Spleen (tissue), 11 donors: Measurements from ENCODE around the gene CACNA2D3. TPM values are rescaled to one million over a fixed set of nuclear protein-coding genes. Genes with fewer than 3 reads are reported as not detected.

Source experiments
- DNase-seq: peaks from one replicate; pipeline ENCODE4 v3.0.0-alpha.2; 2020
- H3K27ac ChIP-seq, 8 donors: fragments of 200-600 bp; sonication (generic) in 7 of 8; 1 replicate in 4 of 8; 2 replicates in 4 of 8; pipeline versions ENCODE4 v1.5.0 to v1.8.0; 2016 to 2021; ENCODE audit warnings: inconsistent platforms in 4 of 8, mild to moderate bottlenecking in 4 of 8, moderate library complexity in 1 of 8
- H3K27me3 ChIP-seq, 7 donors: fragments of 200-600 bp; sonication (generic) in 6 of 7; replicated peaks in 1 of 7; 1 replicate in 4 of 7; 2 replicates in 3 of 7; pipeline versions ENCODE4 v1.5.0 to v1.8.0; 2016 to 2021; ENCODE audit warnings: inconsistent platforms in 3 of 7, mild to moderate bottlenecking in 1 of 7
- H3K36me3 ChIP-seq, 6 donors: fragments of 200-600 bp; sonication (generic) in 5 of 6; 1 replicate in 4 of 6; 2 replicates in 2 of 6; pipeline versions ENCODE4 v1.5.0 to v1.8.0; 2016 to 2021; ENCODE audit warnings: inconsistent platforms in 2 of 6
- H3K4me1 ChIP-seq, 6 donors: fragments of 200-600 bp; sonication (generic) in 5 of 6; 1 replicate in 3 of 6; 2 replicates in 3 of 6; pipeline versions ENCODE4 v1.5.0 to v1.8.0; 2016 to 2021; ENCODE audit warnings: inconsistent platforms in 3 of 6
- H3K4me3 ChIP-seq, 8 donors: fragments of 200-600 bp; sonication (generic) in 7 of 8; 1 replicate in 4 of 8; 2 replicates in 4 of 8; pipeline versions ENCODE4 v1.5.0 to v1.8.0; 2016 to 2021; ENCODE audit warnings: inconsistent platforms in 4 of 8, mild to moderate bottlenecking in 4 of 8, moderate library complexity in 2 of 8
- H3K9me3 ChIP-seq, 8 donors: fragments of 200-600 bp; sonication (generic) in 7 of 8; 1 replicate in 4 of 8; 2 replicates in 4 of 8; pipeline versions ENCODE4 v1.5.0 to v1.8.0; 2016 to 2021; ENCODE audit warnings: inconsistent platforms in 4 of 8
- POLR2A ChIP-seq, 3 donors: fragments of 450-650 bp; IDR thresholded peaks; one replicate each; pipeline ENCODE4 v1.5.1; 2017; ENCODE audit warnings: antibody characterized with exemption in 3 of 3, mild to moderate bottlenecking in 1 of 3
- POLR2AphosphoS5 ChIP-seq, 3 donors: sonication (generic); formaldehyde crosslinking; IDR thresholded peaks; one replicate each; pipeline ENCODE4 v1.5.1; 2017; ENCODE audit warnings: antibody characterized with exemption in 3 of 3
- WGBS, 5 donors: extraction: QIAGEN DNeasy Blood & Tissue Kit in 3 of 5; methylation state at CpG; one replicate each; pipeline versions ENCODE4 v1.1.5 to v1.1.7; 2013 to 2018; 5-methylcytosine and 5-hydroxymethylcytosine counted together
- intact Hi-C: fragments of 100-400 bp; cut with DNase I; formaldehyde crosslinking; loops from one replicate; pipeline ENCODE4 v1.15.0; 2023; ENCODE audit warnings: low total_unique reads
- polyA plus RNA-seq, 3 donors: library from polyadenylated mRNA; stranded (reverse); fragments of 200-250 nt; gene quantifications; one replicate each; pipeline ENCODE4 v1.2.1, GENCODE V29; 2013
- total RNA-seq, 7 donors: library from RNA; depleted of rRNA in 3 of 7; stranded (reverse); fragments of >200 nt in 3 of 7; fragmentation: NEBNext Ultra II Directional in 4 of 7; extraction: Animal tissue kit (Norgen Biotek cat#: 25700) in 4 of 7; gene quantifications; one replicate each; pipeline versions ENCODE4 v1.1.0 to v1.2.1, GENCODE V29; 2016 to 2021
- TF ChIP-seq, protein P1 (sequence below), 11 experiments: fragments of 200-600 bp in 7 of 11; fragments of 450-650 bp in 4 of 11; sonication (generic) in 4 of 11; IDR thresholded peaks in 8 of 11; conservative IDR thresholded peaks in 3 of 11; 1 replicate in 7 of 11; 2 replicates in 4 of 11; pipeline versions ENCODE4 v1.4.0 to v1.8.0; 2016 to 2021; ENCODE audit warnings: antibody characterized with exemption in 11 of 11, inconsistent platforms in 4 of 11, mild to moderate bottlenecking in 1 of 11
- donor health status: healthy with polysubstance abuse.
- donor health status: DM: no; HTN: no; CAD: no; lungs with moderate emphysema.
- donor health status: DM: no; HTN: no; CAD: no.
- donor health status: Bipolar disorder and iron deficiency.
- donor health status: healthy.
- donor health status: DM: no; HTN: no; CAD: no.
- donor health status: DM: yes; HTN: yes; CAD: no.

The CACNA2D3 gene
- total and polyA plus RNA-seq, 10 donors: 0.83 to 4.9 (median 2.9) TPM

DNA sequence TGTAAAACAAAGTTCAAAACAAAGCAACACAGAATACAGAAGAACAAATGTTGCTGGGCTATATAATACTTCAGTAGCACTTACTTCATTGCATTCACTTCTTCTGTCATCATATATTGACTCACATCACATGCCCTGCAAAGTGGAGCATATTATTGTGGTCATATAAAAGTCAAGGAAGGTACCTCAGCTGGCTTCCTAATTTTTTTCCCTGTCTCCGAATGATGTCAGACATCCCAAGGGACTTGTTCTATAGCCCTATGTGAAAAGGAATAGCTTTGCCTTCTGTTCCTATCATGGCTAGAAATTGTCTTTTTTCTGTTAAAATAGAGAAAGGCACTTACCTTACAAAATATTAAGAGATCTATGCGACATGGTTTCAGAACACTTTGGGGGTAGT, 696.1 kb downstream of the CACNA2D3 start:
- intact Hi-C loops: no loop called here
- Histone ChIP-seq H3K4me3 (no peak overlapping the region), H3K9me3 (no peaks in the 10 kb centered on the region), H3K36me3 (no peaks in the 10 kb centered on the region), H3K27me3 (no peaks in the 10 kb centered on the region), H3K4me1 (no peaks in the 10 kb centered on the region), H3K27ac (no peak overlapping the region)
- no peak for DNase-seq
- TF ChIP-seq POLR2A (IDR thresholded peaks at IDR 0.05): no peak
- TF ChIP-seq, protein P1, sequence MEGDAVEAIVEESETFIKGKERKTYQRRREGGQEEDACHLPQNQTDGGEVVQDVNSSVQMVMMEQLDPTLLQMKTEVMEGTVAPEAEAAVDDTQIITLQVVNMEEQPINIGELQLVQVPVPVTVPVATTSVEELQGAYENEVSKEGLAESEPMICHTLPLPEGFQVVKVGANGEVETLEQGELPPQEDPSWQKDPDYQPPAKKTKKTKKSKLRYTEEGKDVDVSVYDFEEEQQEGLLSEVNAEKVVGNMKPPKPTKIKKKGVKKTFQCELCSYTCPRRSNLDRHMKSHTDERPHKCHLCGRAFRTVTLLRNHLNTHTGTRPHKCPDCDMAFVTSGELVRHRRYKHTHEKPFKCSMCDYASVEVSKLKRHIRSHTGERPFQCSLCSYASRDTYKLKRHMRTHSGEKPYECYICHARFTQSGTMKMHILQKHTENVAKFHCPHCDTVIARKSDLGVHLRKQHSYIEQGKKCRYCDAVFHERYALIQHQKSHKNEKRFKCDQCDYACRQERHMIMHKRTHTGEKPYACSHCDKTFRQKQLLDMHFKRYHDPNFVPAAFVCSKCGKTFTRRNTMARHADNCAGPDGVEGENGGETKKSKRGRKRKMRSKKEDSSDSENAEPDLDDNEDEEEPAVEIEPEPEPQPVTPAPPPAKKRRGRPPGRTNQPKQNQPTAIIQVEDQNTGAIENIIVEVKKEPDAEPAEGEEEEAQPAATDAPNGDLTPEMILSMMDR (IDR thresholded peaks at IDR 0.05 in 8 of 11, conservative IDR thresholded peaks at IDR 0.05 in 3 of 11): no peak
- TF ChIP-seq POLR2AphosphoS5 (IDR thresholded peaks at IDR 0.05): no peak
- WGBS, 5 donors: 86 to 96% (median 95%) methylated on average over 2 of the region's 2 CpGs

DNA sequence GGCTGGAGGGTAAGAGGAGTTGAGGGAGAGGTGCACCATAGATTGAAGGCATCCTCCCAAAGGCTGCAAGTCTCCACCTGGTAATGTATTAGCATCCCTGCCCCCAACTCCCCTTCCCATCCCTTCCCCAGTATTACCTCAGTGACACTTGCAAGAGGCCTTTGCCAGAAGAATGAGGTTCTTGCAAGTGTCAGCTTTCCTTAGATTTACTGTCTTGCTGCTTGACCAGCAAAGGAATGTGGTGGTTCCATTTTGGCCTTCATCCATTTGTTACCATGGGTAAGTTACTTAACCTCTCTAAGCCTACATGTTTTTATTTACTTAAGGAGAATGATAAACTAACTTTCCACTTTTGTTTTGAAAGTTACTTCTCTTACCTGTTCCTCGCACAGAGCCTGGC, 696.6 kb downstream of the CACNA2D3 start:
- Histone ChIP-seq H3K9me3 (no peaks in the 10 kb centered on the region), H3K4me3 (no peak overlapping the region), H3K27me3 (no peaks in the 10 kb centered on the region), H3K36me3 (no peaks in the 10 kb centered on the region), H3K4me1 (no peaks in the 10 kb centered on the region), H3K27ac (no peak overlapping the region)
- no peak for DNase-seq
- no peak for TF ChIP-seq POLR2A (IDR thresholded peaks at IDR 0.05)
- TF ChIP-seq, protein P1 (IDR thresholded peaks at IDR 0.05 in 8 of 11, conservative IDR thresholded peaks at IDR 0.05 in 3 of 11): no peak
- TF ChIP-seq POLR2AphosphoS5 (IDR thresholded peaks at IDR 0.05): no peak
- 95 to 100% (median 97%) methylated on average over 1 of the region's 1 CpG for WGBS, 5 donors
- intact Hi-C loops: no loop called here

DNA sequence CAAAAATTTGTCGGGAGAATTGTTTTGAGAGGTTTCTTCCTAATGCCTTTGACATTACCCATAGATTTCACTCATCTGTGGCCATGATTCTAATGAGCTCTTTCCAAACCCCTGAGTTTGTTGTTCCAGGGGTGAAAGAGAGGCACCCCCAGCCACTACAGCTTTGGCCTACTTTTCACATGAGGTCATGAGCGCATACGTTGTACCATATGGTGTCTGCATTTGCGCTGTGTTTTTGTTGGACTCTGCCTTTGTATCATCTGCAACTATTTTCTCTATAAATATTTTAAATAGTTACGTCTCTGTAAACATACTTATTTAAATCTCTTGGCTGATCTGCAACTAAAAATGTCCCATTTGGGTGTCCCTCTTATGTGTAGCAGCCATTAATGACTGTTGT, 697.6 kb downstream of the CACNA2D3 start:
- DNase-seq: no peak
- no peak overlapping the region for H3K27ac ChIP-seq
- no peaks in the 10 kb centered on the region for H3K27me3 ChIP-seq
- no peaks in the 10 kb centered on the region for H3K36me3 ChIP-seq
- TF ChIP-seq POLR2A (IDR thresholded peaks at IDR 0.05): no peak
- no peak for TF ChIP-seq POLR2AphosphoS5 (IDR thresholded peaks at IDR 0.05)
- TF ChIP-seq, protein P1 (IDR thresholded peaks at IDR 0.05 in 8 of 11, conservative IDR thresholded peaks at IDR 0.05 in 3 of 11): no peak
- intact Hi-C loops: no loop called here
- H3K4me3 ChIP-seq: no peak overlapping the region
- H3K4me1 ChIP-seq: no peaks in the 10 kb centered on the region
- no peaks in the 10 kb centered on the region for H3K9me3 ChIP-seq
- WGBS, 5 donors: 89 to 95% (median 92%) methylated on average over 5 of the region's 5 CpGs

DNA sequence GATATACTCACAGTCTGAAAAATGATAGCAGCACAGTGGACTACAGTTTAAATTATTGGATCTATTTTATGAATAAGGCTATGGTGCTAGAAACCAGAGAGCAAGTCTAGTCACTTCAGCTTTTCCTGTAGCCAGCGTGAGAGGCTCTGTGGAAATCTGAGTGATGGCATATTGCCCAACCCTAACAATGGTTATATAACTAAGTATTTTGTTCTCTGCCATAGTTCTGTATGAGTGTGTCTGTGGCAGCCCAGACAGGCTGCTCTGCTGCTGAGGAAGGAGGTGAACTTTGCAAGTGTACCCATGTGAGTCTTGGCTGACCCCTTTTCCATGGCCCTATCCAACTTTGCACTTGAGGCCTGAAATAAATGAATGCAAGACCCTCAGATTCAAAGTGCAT, 699.9 kb downstream of the CACNA2D3 start:
- Histone ChIP-seq H3K4me3 (no peak overlapping the region), H3K9me3 (no peaks in the 10 kb centered on the region), H3K4me1 (no peaks in the 10 kb centered on the region), H3K27ac (no peak overlapping the region), H3K36me3 (no peaks in the 10 kb centered on the region), H3K27me3 (no peaks in the 10 kb centered on the region)
- intact Hi-C loops: no loop called here
- TF ChIP-seq POLR2A (IDR thresholded peaks at IDR 0.05): no peak
- TF ChIP-seq, protein P1 (IDR thresholded peaks at IDR 0.05 in 8 of 11, conservative IDR thresholded peaks at IDR 0.05 in 3 of 11): no peak
- TF ChIP-seq POLR2AphosphoS5 (IDR thresholded peaks at IDR 0.05): no peak
- WGBS, 5 donors: 0 to 13% (median 5%) methylated on average over 1 of the region's 1 CpG
- DNase-seq: no peak
